Right renal pelvis (tissue), 4 donors: ENCODE results near the gene THAP4. TPM values are rescaled to one million over a fixed set of nuclear protein-coding genes. Genes with fewer than 3 reads are reported as not detected.

ENCODE experiments used
- DNase-seq, 4 donors: peaks; one replicate each; pipeline ENCODE4 v3.0.0-alpha.2; 2013; ENCODE audit warnings: low read depth in 4 of 4, low spot score in 3 of 4, missing footprints in 1 of 4
- polyA plus RNA-seq, 4 donors: library from polyadenylated mRNA; unstranded; fragments of 120-200 nt; gene quantifications; one replicate each; pipeline ENCODE4 v1.2.1, GENCODE V29; 2013; ENCODE audit not compliant: insufficient read length in 4 of 4

THAP4 gene, protein sequence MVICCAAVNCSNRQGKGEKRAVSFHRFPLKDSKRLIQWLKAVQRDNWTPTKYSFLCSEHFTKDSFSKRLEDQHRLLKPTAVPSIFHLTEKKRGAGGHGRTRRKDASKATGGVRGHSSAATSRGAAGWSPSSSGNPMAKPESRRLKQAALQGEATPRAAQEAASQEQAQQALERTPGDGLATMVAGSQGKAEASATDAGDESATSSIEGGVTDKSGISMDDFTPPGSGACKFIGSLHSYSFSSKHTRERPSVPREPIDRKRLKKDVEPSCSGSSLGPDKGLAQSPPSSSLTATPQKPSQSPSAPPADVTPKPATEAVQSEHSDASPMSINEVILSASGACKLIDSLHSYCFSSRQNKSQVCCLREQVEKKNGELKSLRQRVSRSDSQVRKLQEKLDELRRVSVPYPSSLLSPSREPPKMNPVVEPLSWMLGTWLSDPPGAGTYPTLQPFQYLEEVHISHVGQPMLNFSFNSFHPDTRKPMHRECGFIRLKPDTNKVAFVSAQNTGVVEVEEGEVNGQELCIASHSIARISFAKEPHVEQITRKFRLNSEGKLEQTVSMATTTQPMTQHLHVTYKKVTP
- 10 to 100 TPM; 54.3 to 71.4 (median 59.2) TPM for polyA plus RNA-seq

DNA sequence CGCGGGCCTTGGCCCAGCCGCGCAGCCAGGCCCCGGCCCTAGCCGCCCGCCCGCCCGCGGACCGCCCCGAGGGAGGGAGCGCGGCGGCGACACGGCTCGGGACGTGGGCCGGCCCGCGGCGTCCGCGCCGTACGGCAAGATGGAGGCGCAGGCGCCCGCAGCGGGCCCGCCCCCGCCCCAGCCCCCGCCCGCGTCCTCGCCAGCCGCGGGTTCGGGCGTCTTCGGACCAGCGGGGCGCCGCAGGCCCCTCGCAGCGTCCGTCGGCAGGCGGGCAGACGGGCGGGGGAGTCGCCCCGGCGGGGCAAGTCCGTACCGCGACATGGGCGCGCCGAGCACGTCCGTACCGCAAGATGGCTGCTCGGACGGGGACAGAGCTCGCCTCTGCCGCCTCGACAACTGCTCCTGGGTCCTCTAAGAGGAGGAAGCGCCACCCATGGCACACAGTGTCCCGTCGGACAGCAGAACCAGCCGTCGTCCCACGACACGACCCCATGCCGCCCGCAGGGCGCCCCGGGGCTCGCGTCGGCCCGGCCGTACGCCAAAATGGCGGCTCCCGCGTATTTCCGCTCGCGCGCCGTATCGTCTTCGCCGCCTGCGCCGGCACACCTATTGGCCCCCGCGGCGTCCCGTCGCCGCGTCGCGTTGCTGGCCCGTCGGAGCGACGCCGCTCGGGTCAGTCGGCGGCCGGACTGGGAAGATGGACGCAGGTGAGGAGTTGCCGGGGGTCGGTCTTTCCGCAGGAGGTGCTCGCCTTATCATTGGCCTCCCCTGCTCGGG, at the start of gene THAP4, which contains the start of gene ATG4B:
Gene THAP4 (minus strand): TSS at position 141 of the 777 bp plus-strand sequence. CDS start 141 bp downstream, outside the sequence.
Gene ATG4B (plus strand): TSS at position 676 of the 777 bp plus-strand sequence. CDS start 22 bp downstream, at position 698.
- DNase-seq: peak; percentile 78 to 90 (median 80)

DNA sequence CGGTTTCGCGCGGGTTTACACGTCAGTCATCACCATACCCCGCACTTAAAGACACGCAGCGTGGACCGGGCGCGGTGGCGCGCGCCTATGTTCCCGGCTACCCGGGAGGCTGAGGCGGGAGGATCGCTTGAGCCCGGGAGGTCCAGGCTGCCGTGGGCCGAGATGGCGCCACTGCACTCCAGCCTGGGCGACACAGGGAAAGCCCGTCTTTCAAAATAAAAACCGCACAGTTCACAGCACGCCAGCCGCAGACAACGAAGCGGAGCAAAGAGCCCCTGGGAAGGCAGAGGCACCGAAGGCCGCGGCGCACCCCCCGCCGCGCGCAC, 49.3 kb upstream of the THAP4 start:
- no peak for DNase-seq

DNA sequence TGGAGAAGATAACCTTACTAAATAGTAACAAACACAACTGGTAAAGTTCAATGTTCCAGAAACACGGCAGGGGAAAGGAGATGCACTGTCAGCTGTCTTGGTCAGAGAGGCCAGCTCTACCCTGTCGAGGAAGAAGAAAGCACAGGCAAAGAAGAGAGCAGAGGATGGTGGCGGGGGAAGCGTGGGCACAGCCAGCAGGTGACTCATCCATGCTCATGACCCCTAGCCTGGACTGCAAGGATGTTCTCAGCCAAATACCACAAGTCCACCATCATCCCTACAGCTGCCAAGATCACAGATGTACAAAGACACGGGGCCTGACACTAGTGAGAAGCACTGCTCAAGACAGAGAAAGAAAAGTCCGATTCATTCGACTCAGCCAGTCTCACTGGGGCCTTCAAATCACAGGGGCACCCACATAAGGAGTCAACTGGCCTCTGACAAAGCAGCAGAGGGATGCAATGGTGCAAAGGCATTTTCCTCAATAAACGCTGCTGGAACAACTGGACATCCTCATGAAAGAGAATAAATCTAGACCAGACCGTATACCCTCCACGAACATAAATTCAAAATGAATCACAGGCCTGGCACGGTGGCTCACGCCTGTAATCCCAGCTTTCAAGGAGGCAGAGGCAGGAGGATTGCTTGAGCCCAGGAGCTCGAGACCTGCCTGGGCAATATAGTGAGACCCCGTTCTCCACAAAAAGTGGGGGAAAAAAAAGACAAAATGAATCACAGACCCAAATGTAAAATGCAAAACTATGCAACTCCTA, 44.1 kb upstream of the THAP4 start:
- DNase-seq: no peak

DNA sequence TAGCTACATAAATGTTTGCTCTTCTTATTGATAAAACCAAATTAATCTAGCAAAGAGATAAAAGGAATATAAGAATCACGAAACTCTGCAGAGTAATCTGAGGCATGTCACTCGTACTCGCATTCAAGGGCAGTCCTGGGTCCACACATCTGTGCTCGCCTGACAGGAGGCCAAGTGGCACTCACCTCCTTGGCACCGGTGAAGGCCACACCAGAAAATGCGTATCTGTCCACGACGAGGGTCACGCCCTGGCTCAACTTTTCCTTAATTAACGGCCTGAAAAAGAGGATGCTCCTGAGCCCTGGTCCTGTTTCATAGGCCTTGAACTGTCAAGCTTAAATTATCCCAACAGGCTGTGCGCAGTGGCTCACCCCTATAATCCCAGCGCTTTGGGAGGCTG, 43.1 kb upstream of the THAP4 start:
- DNase-seq: no peak

DNA sequence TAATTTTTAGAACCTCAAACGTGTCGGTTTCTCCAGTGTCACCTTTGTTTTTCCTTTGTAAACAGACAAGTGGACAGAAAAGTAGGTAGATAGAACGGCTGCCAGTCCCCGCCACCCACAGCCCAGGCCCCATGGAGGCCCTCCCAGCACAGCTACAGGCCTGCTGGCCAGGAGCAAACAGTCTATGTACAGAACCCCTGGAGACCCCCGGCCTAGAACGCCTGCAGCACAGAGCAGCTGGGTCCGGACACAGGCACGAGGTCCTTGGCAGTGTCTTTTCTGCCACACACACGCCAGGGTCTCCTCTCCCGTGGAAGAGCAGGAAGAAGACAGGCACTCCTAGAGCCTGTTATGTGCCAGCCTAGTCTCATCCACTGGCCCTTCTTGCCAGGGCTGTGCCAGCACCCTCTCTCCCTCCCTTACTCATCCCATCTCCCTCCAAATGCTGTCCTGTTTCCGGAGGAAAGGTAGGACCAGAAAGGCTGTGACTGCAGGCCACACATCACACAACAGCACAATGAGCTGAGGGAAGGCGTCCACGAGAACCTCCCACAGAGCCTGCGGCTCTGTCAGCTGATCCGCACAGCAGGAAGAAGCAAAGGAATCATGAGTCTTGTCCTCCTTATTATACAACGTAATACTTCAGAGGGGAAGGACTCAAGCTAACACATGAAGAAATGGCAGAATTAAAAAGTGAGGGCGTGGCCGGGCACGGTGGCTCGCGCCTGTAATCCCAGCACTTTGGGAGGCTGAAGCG, 42.0 kb upstream of the THAP4 start:
- no peak for DNase-seq

DNA sequence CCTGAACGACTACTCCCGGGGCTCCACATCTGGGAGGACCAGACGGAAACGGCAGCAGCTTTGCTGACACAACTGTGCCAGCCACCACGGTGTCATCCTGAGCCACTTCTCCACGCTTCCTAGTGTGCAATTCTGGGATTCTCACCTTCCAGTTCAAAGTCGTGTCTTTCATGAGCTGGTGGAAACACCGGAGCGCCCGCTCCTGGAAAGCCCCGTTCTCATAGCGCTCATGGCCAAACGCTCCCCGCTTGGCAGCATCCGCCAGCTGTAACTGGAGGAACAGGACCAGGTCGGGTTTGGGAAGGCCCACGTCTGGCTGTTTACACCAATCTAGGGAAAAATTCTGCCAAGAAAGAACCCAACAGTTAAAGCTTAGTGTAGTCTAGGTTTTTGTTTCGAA, 41.3 kb upstream of the THAP4 start:
- DNase-seq: no peak

DNA sequence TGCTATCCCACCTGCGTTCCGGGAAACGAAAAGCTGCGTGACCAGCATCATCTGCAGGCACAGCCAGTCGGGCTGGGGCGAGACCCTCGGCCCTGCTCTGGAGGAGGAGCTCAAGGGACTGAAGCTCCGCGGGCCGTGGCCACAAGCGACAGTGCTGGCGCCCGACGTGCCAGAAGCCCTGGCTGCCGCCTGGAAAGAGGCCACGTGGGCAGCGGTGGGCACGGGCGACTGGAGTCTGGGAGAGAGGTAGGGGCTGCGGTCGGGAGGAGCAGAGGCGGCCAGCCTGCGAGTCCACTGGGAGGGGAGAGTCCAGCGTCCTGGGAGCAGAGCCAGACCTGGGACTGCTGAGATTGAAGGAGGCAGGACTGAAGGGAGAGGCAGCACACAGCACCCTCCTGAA, 40.4 kb upstream of the THAP4 start:
- no peak for DNase-seq

DNA sequence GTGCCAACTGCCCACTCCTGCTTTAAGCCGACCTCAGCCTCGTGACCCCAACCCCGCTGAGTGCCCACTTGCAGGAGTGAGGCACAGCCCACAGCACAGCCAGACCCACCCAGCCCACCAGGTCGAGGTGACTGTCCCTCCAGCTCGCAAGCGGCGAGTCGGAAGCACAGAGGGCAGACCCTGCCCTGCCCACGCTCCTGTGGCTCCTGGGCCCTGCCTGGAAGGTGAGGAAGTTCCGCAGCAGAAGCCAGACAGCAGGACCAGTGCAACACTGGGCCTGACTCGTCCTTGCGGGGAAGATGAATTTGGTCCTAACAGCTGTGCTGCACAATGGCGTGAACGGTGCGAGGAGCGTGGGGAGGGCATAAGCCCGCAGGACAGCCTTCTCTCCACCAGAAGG, 39.7 kb upstream of the THAP4 start:
- no peak for DNase-seq

DNA sequence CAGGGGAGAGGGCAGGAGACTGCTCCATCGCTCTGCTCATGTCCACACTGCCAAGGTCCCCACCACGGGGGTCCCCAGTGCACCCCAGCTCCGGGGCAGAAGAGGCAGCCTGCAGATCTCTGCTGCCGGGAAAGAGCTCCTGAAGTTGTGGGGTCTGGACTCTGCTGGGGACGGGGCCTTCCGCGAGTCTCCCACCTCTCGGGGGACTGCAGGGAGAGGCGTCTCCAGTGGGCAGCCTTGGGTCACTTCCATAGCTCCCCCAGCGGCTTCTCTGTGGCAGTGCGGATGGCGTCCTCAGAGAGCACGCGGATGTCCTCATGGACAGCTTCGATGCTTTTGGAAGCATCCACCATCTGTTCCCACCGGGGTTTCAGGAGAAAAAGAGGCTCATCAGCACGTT, 38.9 kb upstream of the THAP4 start:
- no peak for DNase-seq

DNA sequence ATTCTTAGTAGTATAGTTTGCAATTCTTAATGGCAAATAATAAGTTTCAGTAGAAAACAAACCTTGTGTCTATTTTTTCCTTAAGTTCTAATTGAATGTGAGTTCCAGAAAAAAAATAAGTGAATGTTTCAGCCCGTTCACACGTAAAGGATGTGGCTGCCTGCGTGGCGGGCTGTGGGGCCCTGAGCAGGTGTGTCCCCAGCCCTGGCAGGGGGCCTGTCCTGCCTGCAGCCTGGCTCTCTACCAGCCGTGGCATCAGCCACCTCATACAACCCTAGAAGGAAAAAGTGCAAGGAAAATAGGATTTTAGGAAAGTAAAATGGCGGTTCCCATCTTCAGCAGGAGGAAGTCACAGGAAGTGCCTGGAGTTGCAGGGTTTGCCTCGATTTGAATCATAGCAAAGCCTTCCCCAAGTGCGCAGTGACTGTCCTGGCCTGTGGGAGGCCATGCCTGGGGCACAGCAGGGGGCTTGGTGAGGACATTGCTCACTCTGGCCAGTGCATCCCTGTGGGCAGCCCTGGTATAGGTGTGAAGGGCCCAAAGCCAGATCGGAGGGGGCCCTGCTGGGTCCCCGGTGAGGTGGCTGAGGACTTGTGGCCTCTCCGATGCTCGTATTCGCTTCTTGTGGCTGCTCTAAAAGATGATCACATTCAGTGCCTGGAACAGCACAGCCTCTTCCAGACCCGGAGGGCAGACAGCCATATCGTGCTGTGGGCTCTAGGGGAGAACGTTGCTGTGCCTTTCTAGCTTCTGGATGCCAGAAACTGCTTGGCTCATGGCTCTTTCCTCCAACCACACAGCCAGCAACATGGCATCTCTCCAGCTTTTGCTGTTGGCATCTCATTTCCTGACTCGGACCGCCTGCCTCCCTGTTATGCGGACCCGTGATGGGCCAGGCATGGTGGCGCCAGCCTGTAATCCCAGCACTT, 37.1 kb upstream of the THAP4 start:
- no peak for DNase-seq

DNA sequence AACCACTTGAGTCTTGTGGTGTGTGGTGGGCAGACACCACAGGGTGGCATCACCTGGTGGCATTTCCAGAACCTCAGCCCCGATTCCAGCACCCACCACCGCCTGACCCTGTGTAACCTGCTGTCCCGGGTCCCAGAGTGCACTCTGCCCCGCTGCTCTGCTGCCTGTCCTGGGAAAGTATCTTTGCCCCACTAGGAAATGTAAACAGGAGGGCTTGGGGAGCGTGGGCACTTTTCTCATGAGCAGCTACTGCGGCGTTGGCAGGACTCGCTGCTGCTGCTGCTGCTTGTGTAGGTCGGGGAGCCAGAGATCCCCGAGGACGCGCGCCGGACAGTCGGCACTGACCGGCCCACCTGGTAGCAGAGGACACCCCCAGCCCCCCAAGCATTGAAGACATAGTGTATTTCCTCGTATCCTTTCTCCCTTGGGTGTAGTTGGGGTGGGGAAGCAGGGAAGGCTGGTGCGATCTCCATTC, 36.3 kb upstream of the THAP4 start:
- no peak for DNase-seq

DNA sequence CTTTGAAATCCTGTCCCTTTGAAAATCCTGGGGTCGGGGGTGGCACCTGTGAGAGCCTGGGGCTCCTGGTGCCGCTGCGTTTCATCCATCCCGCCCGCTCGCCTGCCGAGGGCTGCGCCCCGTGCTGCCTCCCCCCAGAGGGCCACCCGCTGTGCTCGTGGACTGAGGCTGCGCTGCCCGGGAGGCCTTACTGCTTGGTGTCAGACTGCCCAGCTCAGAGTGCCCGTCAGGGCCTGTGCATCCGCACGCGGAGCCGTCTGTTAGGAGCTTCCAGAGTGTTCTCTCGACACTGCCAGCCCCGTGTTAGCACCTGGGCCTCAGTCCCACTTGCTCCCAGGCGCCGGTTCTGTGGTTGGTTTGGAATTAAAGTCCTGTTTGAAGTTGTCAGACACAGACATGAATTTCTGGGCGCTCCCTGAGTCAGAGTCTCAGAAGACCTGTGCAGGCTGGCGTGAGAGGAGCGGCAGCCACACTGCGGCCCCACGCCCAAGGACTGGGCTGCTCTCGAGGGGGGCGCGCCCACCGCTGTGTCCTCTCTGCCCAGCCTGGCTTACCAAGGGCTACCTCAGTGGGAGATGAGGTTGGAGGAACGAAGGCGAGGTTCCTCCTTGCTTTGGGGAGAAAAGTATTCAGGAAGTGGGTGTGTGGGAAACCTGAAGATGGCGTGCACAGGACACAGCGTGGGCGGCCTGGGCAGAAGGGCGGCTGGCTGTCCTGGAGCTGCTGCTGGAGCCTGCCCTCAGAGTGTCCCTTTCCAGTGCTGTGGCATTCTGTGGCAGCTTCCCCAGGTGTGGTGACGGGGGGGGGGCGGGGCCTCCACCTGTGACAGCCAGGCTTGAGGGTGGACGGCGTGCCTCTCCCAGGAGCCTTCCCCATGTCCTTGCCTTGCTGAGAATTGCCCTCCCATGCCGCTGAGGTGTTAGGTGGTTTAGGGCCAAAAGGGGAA, 35.6 kb upstream of the THAP4 start:
- DNase-seq: no peak

DNA sequence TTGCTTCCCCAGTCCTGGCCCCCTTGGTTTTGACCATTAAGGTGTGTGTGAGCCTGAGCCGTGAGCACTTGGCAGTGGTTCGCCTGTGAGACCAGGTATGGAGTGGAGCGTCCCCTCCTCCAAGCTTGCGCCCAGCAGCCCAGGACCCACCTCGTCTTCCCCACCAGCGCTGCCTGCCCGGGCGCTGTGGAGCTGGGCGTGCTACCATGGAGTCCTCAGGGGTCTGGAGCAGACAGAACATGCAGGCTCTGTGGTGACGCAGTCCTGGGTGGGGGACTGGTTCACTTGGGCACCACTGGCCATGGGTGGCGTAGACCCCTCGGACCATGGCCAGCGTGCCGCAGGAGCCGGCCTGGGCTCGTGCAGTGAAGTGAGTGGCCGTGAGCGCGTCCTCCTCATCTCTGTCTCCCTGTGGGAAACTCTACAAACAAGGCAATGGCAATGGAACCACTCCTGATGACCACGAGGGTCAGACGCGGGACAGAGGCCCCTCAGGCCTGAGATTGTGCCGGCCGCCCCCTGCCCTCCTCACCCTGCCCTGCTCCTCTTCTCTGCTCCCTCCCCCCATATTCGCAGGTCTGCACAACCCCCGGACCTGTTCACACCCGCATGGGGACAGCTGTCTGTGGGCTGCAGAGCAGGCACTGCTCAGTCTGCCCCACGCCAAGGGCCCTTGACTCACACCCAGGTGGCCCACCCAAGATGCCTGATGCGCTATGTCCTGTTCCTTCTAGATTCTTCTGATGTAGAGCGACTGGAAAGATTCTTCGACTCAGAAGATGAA, 34.7 kb upstream of the THAP4 start:
- no peak for DNase-seq

DNA sequence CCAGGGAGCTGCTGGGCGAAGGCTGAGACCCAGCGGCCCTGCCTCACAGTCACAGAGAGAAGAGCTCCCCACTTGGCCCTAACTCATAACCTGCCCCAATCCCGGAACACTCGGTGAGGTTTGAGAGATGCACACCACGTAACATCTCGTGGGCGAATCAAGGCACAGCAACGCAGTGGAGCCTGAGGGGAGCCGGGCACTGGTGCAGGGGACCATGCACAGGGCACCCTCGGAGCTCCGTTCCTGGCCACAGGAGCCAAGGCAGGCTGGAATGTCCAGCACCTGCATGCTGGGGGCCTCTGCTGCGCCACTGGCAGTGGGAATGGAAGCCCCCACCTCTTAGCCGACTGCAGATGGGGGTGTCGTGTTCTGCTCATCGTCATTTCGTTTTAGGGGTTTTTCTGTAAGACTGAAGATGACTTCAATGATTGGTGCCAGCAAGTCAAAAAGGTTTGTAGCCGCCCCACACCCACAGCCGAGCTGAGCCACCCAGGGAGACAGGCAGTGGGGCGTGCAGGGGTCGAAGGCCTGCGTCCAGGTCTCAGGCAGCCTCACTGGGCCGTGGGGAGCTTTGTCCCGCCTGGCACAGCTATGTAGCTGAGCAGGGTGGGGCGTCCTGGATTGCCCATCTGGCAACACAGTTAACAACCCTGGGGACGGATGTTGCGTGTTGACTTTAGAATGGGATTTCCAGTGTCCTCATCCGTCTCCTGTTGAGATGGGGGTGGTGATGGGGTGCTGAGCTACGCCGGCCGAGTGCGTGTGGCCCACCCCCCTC, 33.6 kb upstream of the THAP4 start:
- DNase-seq: no peak

DNA sequence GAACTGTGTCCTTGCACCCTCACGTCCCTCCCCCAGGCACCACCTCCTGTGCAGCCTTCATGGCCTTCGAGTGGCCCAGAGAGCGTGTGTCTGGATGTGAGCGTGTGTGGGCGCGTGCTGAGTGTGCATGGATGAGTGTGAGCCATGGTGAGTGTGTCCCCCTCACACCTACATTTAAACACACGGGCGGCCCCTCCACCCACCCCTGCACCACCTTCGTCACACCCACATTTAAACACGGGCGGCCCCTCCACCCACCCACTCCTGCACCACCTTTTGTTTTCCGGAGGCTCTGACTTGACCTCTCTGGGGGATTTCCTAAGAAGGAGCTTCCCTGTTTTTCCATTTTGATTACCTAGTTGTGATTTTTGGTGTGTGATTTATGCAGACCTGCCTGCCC, 31.9 kb upstream of the THAP4 start:
- DNase-seq: no peak

DNA sequence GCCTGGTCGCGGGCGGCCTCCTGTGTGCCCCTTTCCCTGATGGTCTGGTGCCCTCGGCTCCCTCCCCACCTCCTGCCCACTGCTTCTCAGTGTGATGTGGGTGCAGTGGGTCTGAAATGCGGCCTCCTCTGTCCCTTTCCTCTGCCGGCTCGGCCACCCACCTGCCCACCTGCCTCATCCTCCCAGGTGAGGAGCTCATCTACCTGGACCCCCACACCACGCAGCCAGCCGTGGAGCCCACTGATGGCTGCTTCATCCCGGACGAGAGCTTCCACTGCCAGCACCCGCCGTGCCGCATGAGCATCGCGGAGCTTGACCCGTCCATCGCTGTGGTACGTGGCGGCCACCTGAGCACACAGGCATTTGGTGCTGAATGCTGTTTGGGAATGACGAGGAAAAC, 31.4 kb upstream of the THAP4 start:
- no peak for DNase-seq
